Gastroesophageal sphincter (tissue), 3 donors: ENCODE data around the gene GRAMD1A.

Source experiments
- CTCF ChIP-seq, 4 experiments: fragments of 200-600 bp in 2 of 4; fragments of 450-650 bp in 2 of 4; sonication (generic) in 1 of 4; IDR thresholded peaks; one replicate each; pipeline ENCODE4 v1.5.1; 2017 to 2019; ENCODE audit warnings: antibody characterized with exemption in 4 of 4, mild to moderate bottlenecking in 2 of 4, moderate library complexity in 2 of 4
- POLR2A ChIP-seq, 2 donors: fragments of 450-650 bp; IDR thresholded peaks; one replicate each; pipeline ENCODE4 v1.6.1; 2017; ENCODE audit warnings: antibody characterized with exemption in 2 of 2, mild to moderate bottlenecking in 2 of 2, moderate library complexity in 1 of 2
- POLR2AphosphoS5 ChIP-seq: sonication (generic); formaldehyde crosslinking; IDR thresholded peaks from one replicate; pipeline ENCODE4 v1.6.1; 2017; ENCODE audit warnings: antibody characterized with exemption

GRCh38 chr19:35070471-35070870 lies 70.3 kb downstream of the GRAMD1A start:
- TF ChIP-seq CTCF (IDR thresholded peaks at IDR 0.05) (no peak), POLR2A (IDR thresholded peaks at IDR 0.05) (no peak), POLR2AphosphoS5 (no peak)
